Pancreas (tissue), 10 donors: ENCODE data around the gene MAP2K5. TPM values are rescaled to one million over a fixed set of nuclear protein-coding genes. Genes with fewer than 3 reads are reported as not detected.

Experiments
- ATAC-seq, 4 donors: fragments of 200-7000 bp; cut with Tn5 transposase; one replicate each; pipeline versions ENCODE4 v1.8.0 to v1.9.1; 2020; ENCODE audit warnings: mild to moderate bottlenecking in 4 of 4, moderate library complexity in 4 of 4
- DNase-seq, 6 donors: peaks; one replicate each; pipeline ENCODE4 v3.0.0-alpha.2; 2020
- FAIRE-seq: peaks from 2 replicates; lab custom pipeline; 2012; peaks lifted over from hg19 to GRCh38; lab: Jason Lieb, UNC
- H3K27ac ChIP-seq, 4 donors: fragments of 200-600 bp; sonication (generic); 1 replicate in 3 of 4; 2 replicates in 1 of 4; pipeline versions ENCODE4 v1.5.0 to v1.8.0; 2020
- H3K27me3 ChIP-seq, 4 donors: fragments of 200-600 bp; one replicate each; pipeline ENCODE4 v1.8.0; 2021
- H3K36me3 ChIP-seq, 3 donors: fragments of 200-600 bp; sonication (generic) in 1 of 3; one replicate each; pipeline versions ENCODE4 v1.5.0 to v1.8.0; 2020 to 2021
- H3K4me1 ChIP-seq, 3 donors: fragments of 200-600 bp; one replicate each; pipeline ENCODE4 v1.8.0; 2021
- H3K4me3 ChIP-seq, 4 donors: fragments of 200-600 bp; sonication (generic) in 2 of 4; one replicate each; pipeline versions ENCODE4 v1.5.0 to v1.8.0; 2020 to 2021
- H3K9me3 ChIP-seq, 4 donors: fragments of 200-600 bp; one replicate each; pipeline ENCODE4 v1.8.0; 2021
- CTCF ChIP-seq, 4 donors: fragments of 200-600 bp; sonication (generic) in 3 of 4; IDR thresholded peaks; one replicate each; pipeline versions ENCODE4 v1.5.0 to v1.8.0; 2021; ENCODE audit warnings: antibody characterized with exemption in 4 of 4
- WGBS, 2 donors: extraction: QIAGEN DNeasy Blood & Tissue Kit; methylation state at CpG; one replicate each; pipeline ENCODE4 v1.1.7; 2013; 5-methylcytosine and 5-hydroxymethylcytosine counted together
- intact Hi-C, 3 donors: fragments of 100-400 bp; cut with DNase I; formaldehyde crosslinking; loops; one replicate each; pipeline versions ENCODE4 v1.11.1 to v1.14.2; 2022
- polyA plus RNA-seq, 2 donors: library from polyadenylated mRNA; stranded (reverse); fragments of 200-250 nt; gene quantifications; one replicate each; pipeline ENCODE4 v1.2.3, GENCODE V29; 2013
- total RNA-seq, 6 donors: library from RNA; stranded (reverse); fragmentation: NEBNext Ultra II Directional in 4 of 6; extraction: Animal tissue kit (Norgen Biotek cat#: 25700) in 4 of 6; gene quantifications; one replicate each; pipeline versions ENCODE4 v1.2.1 to v1.2.4, GENCODE V29; 2021 to 2023
- donor health status: healthy with polysubstance abuse.
- donor health status: DM: no; HTN: no; CAD: no; lungs with moderate emphysema.
- donor health status: DM: no; HTN: no; CAD: no.
- donor health status: control.
- donor health status: control.
- donor health status: Bipolar disorder and iron deficiency.
- donor health status: DM: yes; HTN: yes; CAD: no.
- donor health status: DM: no; HTN: no; CAD: no.
- donor health status: DM: no; HTN: no; CAD: no.
- donor health status: DM: yes; HTN: yes; CAD: no.

The MAP2K5 gene
- total and polyA plus RNA-seq, 8 donors, result 5.5 to 14.8 (median 10.0) TPM

GRCh38 chr15:67781907-67782690, 239.6 kb downstream of the MAP2K5 start:
- H3K27me3 ChIP-seq, result no peaks in the 10 kb centered on the region
- TF ChIP-seq CTCF (IDR thresholded peaks at IDR 0.05), result no peak
- H3K27ac ChIP-seq, result no peak overlapping the region
- intact Hi-C loops, result no loop called here
- no peak for FAIRE-seq
- no peaks in the 10 kb centered on the region for H3K9me3 ChIP-seq
- H3K4me3 ChIP-seq, result no peak overlapping the region
- no peak for ATAC-seq
- 76 to 77% methylated on average over 10 of the region's 10 CpGs for WGBS, 2 donors
- H3K36me3 ChIP-seq, result no peaks in the 10 kb centered on the region
- no peaks in the 10 kb centered on the region for H3K4me1 ChIP-seq
- DNase-seq, result no peak

GRCh38 chr15:67782691-67782991, 240.1 kb downstream of the MAP2K5 start:
- TF ChIP-seq CTCF (IDR thresholded peaks at IDR 0.05), result no peak
- no peak overlapping the region for H3K4me3 ChIP-seq
- H3K36me3 ChIP-seq, result no peaks in the 10 kb centered on the region
- FAIRE-seq (no peak), ATAC-seq (peak in 3 of 4 donors; percentile 41 to 69 (median 43)), DNase-seq (no peak)
- intact Hi-C loops, result no loop called here
- H3K4me1 ChIP-seq, result no peaks in the 10 kb centered on the region
- WGBS, 2 donors, result 64 to 68% methylated on average over 7 of the region's 7 CpGs
- H3K27ac ChIP-seq, result no peak overlapping the region
- H3K9me3 ChIP-seq, result no peaks in the 10 kb centered on the region
- no peaks in the 10 kb centered on the region for H3K27me3 ChIP-seq

GRCh38 chr15:67783303-67783702, 240.8 kb downstream of the MAP2K5 start:
- no peak for FAIRE-seq
- WGBS, 2 donors, result 87 to 91% methylated on average over 7 of the region's 7 CpGs
- Histone ChIP-seq H3K27me3 (no peaks in the 10 kb centered on the region), H3K9me3 (no peaks in the 10 kb centered on the region), H3K27ac (no peak overlapping the region), H3K4me3 (no peak overlapping the region), H3K4me1 (no peaks in the 10 kb centered on the region), H3K36me3 (no peaks in the 10 kb centered on the region)
- intact Hi-C loops, result no loop called here
- ATAC-seq, result no peak
- no peak for TF ChIP-seq CTCF (IDR thresholded peaks at IDR 0.05)
- DNase-seq, result no peak

GRCh38 chr15:67784090-67784781, 241.7 kb downstream of the MAP2K5 start:
- TF ChIP-seq CTCF (IDR thresholded peaks at IDR 0.05), result no peak
- DNase-seq (no peak), ATAC-seq (no peak), FAIRE-seq (no peak)
- Histone ChIP-seq H3K27ac (no peak overlapping the region), H3K4me3 (no peak overlapping the region), H3K9me3 (no peaks in the 10 kb centered on the region), H3K4me1 (no peaks in the 10 kb centered on the region), H3K36me3 (no peaks in the 10 kb centered on the region), H3K27me3 (no peaks in the 10 kb centered on the region)
- intact Hi-C loops, result no loop called here
- 80 to 97% methylated on average over 4 of the region's 4 CpGs for WGBS, 2 donors
